Subcutaneous abdominal adipose tissue (tissue), 5 donors: ENCODE measurements around the gene KASH5.

Source experiments
- H3K27ac ChIP-seq: one replicate; pipeline ENCODE4 v1.7.0; 2013; ENCODE audit warnings: low read depth, mild to moderate bottlenecking, inconsistent platforms, low read length, moderate library complexity
- H3K27me3 ChIP-seq, 5 donors: one replicate each; pipeline ENCODE4 v1.7.0; 2013; ENCODE audit warnings: low read length in 5 of 5, inconsistent platforms in 1 of 5; ENCODE audit not compliant: control insufficient read depth in 5 of 5, insufficient read depth in 4 of 5
- H3K36me3 ChIP-seq, 5 donors: one replicate each; pipeline ENCODE4 v1.7.0; 2013; ENCODE audit warnings: low read length in 5 of 5; ENCODE audit not compliant: control insufficient read depth in 5 of 5, insufficient read depth in 5 of 5
- H3K4me1 ChIP-seq, 5 donors: one replicate each; pipeline ENCODE4 v1.7.0; 2013; ENCODE audit warnings: low read length in 5 of 5, mild to moderate bottlenecking in 3 of 5, moderate library complexity in 1 of 5; ENCODE audit not compliant: control insufficient read depth in 5 of 5, insufficient read depth in 5 of 5
- H3K4me3 ChIP-seq, 5 donors: one replicate each; pipeline ENCODE4 v1.7.0; 2013; ENCODE audit warnings: low read length in 5 of 5, low read depth in 1 of 5
- H3K9ac ChIP-seq, 5 donors: one replicate each; pipeline ENCODE4 v1.7.0; 2013; ENCODE audit warnings: low read length in 5 of 5, mild to moderate bottlenecking in 4 of 5, moderate library complexity in 3 of 5
- H3K9me3 ChIP-seq, 5 donors: one replicate each; pipeline ENCODE4 v1.7.0; 2013; ENCODE audit warnings: low read length in 5 of 5; ENCODE audit not compliant: control insufficient read depth in 5 of 5
- donor health status: healthy.
- donor health status: healthy.
- donor health status: healthy.
- donor health status: healthy.
- donor health status: healthy.

Gene KASH5

DNA sequence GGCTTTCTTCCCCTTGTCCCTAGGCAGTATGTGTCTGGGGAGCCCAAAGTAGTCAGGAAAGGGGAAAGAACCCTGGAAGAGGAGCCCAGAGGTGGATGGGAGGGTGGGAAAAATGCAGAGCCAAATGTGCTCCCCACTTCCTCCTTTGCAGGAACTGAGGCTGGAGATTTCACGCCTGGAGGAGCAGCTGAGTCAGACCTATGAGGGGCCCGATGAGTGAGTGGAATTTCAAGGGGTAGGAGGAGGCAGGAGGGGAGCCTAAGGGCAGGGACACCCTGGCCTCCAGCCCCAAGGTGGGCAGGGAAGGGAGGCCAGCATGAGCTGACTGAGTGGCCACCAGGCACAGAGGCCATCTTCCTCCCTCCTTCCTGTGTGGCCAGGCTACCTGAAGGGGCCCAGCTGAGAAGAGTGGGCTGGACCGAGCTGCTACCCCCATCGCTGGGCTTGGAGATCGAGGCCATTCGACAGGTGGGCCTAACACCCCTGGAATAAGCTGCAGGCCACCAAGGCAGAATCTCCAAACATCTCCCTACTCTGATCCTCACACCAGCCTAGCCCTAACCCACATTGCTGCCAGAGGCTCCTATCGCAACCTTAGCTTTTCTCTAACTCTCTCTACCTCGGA, 20.9 kb downstream of the KASH5 start:
- H3K9ac ChIP-seq, result no peak overlapping the region
- H3K9me3 ChIP-seq, result no peaks in the 10 kb centered on the region
- no peak overlapping the region for H3K27ac ChIP-seq
- no peaks in the 10 kb centered on the region for H3K36me3 ChIP-seq
- no peak overlapping the region for H3K4me3 ChIP-seq
- H3K4me1 ChIP-seq, result peaks cover 0 to 10% (median 0%) of the 10 kb centered on the region in 5 donors
- H3K27me3 ChIP-seq, result peaks cover 0 to 4% (median 0%) of the 10 kb centered on the region in 5 donors

DNA sequence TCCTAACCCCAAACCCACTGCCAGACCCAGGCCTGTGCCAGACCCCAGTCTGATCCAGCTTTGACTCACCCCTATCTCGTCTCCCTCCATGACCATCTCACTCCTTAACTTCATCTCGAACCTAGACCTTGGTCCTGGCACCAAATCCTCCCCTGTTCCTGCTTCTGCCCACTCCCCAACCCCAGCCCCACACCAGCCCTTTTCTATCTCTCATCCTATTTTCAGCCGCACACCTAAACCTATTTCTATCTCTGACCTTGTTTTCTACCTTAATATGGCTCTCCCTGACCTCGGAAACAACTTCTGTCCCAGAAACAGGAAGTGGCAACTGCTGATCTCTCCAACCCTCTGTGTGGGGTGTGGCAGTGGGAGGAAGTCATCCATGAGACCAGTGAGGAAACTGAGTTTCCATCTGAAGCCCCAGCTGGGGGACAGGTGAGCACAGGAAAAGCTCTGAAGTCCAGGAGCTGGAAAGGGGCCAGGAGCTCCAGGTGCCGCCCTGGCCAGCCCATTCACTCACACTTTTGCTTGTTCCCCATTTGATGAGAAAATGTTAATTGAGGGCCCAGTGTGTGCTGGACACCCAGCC, 21.5 kb downstream of the KASH5 start:
- H3K9ac ChIP-seq, result no peak overlapping the region
- no peak overlapping the region for H3K4me3 ChIP-seq
- no peaks in the 10 kb centered on the region for H3K36me3 ChIP-seq
- H3K4me1 ChIP-seq, result peaks cover 0 to 10% (median 0%) of the 10 kb centered on the region in 5 donors
- no peak overlapping the region for H3K27ac ChIP-seq
- peaks cover 0 to 6% (median 0%) of the 10 kb centered on the region in 5 donors for H3K27me3 ChIP-seq
- H3K9me3 ChIP-seq, result no peaks in the 10 kb centered on the region

DNA sequence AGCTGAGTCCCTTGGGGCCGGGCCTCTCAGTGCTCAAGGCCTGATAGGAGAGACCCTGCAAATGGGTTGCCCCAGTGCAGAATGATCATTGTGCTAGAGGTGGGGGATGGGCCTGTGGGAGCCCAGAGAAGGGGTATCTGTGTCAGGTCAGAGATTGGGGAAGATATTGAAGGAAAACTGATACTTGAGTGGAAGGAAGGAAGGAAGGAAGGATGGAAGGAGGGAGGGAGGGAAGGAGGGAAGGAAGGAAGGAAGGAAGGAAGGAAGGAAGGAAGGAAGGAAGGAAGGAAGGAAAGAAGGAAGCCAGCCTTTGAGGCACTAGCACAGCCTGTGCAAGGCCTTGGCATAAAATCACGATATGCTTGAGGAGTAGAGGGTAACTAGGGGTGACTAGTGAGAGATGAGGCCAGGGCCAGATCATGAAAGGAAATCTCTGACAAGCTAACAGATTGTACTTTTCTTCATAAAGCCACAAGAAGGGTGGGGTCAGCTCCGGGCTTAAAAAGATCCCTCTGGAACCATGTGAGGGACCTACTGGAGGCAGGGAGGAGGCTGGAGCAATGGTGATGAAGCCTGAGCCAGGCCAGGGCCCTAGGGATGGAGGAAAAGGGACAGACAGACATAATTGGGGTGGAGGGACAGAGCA, 23.8 kb downstream of the KASH5 start:
- Histone ChIP-seq H3K27me3 (peaks cover 10 to 16% (median 14%) of the 10 kb centered on the region in 5 donors), H3K4me1 (peaks cover 0 to 10% (median 0%) of the 10 kb centered on the region in 5 donors), H3K9me3 (no peaks in the 10 kb centered on the region), H3K9ac (no peak overlapping the region), H3K36me3 (no peaks in the 10 kb centered on the region), H3K4me3 (no peak overlapping the region), H3K27ac (no peak overlapping the region)

DNA sequence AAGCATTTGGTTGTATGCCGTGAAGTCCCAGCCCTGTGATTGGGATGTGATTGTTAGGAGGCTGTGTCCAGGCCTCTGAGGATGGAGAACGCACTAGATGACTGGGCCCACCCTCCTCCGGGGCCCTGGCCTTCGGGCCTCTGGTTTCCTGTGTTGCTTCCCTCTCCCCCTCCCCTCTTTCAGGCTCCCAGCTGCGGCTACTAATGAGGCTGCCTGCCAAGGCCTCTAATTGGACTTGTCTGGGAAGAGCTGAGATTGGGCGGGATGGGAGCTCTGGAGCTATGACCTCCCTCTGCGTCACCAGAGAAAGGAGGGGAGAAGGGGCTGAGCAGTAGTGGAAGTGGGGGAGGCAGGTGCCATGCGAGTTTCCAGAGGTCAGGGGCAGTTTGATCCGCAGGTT, 25.3 kb downstream of the KASH5 start:
- H3K36me3 ChIP-seq, result no peaks in the 10 kb centered on the region
- no peak overlapping the region for H3K9ac ChIP-seq
- peaks cover 0 to 10% (median 2%) of the 10 kb centered on the region in 5 donors for H3K4me1 ChIP-seq
- peaks cover 14 to 29% (median 22%) of the 10 kb centered on the region in 5 donors for H3K27me3 ChIP-seq
- no peak overlapping the region for H3K27ac ChIP-seq
- no peaks in the 10 kb centered on the region for H3K9me3 ChIP-seq
- H3K4me3 ChIP-seq, result no peak overlapping the region

- Histone ChIP-seq H3K4me3 (no peak overlapping the region), H3K4me1 (peaks cover 0 to 3% (median 2%) of the 10 kb centered on the region in 5 donors), H3K9me3 (no peaks in the 10 kb centered on the region), H3K27me3 (peaks cover 14 to 37% (median 30%) of the 10 kb centered on the region in 5 donors), H3K27ac (no peak overlapping the region), H3K9ac (no peak overlapping the region), H3K36me3 (no peaks in the 10 kb centered on the region)
Measured at GRCh38 chr19:49414256-49414655, 26.2 kb downstream of the KASH5 start.

GRCh38 chr19:49415102-49415809, 27.2 kb downstream of the KASH5 start:
- Histone ChIP-seq H3K9ac (no peak overlapping the region), H3K4me3 (no peak overlapping the region), H3K4me1 (peaks cover 0 to 2% (median 0%) of the 10 kb centered on the region in 5 donors), H3K27ac (no peak overlapping the region), H3K27me3 (peaks cover 14 to 47% (median 34%) of the 10 kb centered on the region in 5 donors), H3K9me3 (no peaks in the 10 kb centered on the region), H3K36me3 (no peaks in the 10 kb centered on the region)

DNA sequence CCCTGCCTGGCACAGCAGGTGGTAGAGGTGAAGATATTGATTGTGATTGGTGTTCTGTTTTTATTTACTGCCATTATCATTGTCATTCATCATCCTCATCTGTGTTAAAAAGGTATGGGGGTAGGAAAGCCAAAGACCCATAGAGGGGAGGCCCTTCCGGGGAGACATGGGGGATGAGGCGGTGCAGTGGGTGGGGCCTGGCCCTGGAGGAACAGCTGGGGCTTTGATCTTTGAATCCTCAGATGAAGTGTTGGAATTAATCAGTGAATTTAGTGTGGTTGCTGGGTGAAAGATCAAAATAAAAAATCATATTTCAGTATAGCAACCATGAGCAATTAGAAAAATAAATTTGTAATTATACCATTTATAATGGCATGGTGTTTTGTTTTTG, 27.8 kb downstream of the KASH5 start:
- Histone ChIP-seq H3K4me1 (peaks cover 0 to 5% (median 3%) of the 10 kb centered on the region in 5 donors), H3K27ac (no peak overlapping the region), H3K4me3 (no peak overlapping the region), H3K27me3 (peaks cover 14 to 51% (median 36%) of the 10 kb centered on the region in 5 donors), H3K36me3 (no peaks in the 10 kb centered on the region), H3K9ac (no peak overlapping the region), H3K9me3 (no peaks in the 10 kb centered on the region)

- peaks cover 21 to 58% (median 45%) of the 10 kb centered on the region in 5 donors for H3K27me3 ChIP-seq
- no peaks in the 10 kb centered on the region for H3K9me3 ChIP-seq
- H3K36me3 ChIP-seq, result no peaks in the 10 kb centered on the region
- H3K4me1 ChIP-seq, result peaks cover 0 to 15% (median 11%) of the 10 kb centered on the region in 5 donors
- H3K4me3 ChIP-seq, result no peak overlapping the region
- H3K9ac ChIP-seq, result no peak overlapping the region
- H3K27ac ChIP-seq, result no peak overlapping the region
Measured at GRCh38 chr19:49417088-49417487, 29.0 kb downstream of the KASH5 start.

GRCh38 chr19:49418511-49418910, 30.5 kb downstream of the KASH5 start:
- Histone ChIP-seq H3K4me3 (no peak overlapping the region), H3K36me3 (no peaks in the 10 kb centered on the region), H3K9ac (no peak overlapping the region), H3K4me1 (peaks cover 0 to 26% (median 25%) of the 10 kb centered on the region in 5 donors), H3K9me3 (no peaks in the 10 kb centered on the region), H3K27ac (no peak overlapping the region), H3K27me3 (peaks cover 35 to 72% (median 59%) of the 10 kb centered on the region in 5 donors)
